Natural killer cell (primary cell): ENCODE results near the gene GNG4. TPM values are rescaled to one million over a fixed set of nuclear protein-coding genes. Genes with fewer than 3 reads are reported as not detected.

Source experiments
- ATAC-seq, 3 donors: fragments of 150-1000 bp in 2 of 3; fragments of 200-7000 bp in 1 of 3; cut with Tn5 transposase; 1 replicate in 1 of 3; 2 replicates in 2 of 3; pipeline ENCODE4 v1.10.0; 2021; ENCODE audit warnings: mild to moderate bottlenecking in 2 of 3, moderate library complexity in 2 of 3
- DNase-seq, 2 donors: peaks; one replicate each; pipeline versions ENCODE4 v3.0.0 to v3.0.0-alpha.2; 2013 to 2021; ENCODE audit warnings: mixed read lengths in 1 of 2
- H3K27ac ChIP-seq: one replicate; pipeline ENCODE4 v1.5.1; 2013; ENCODE audit warnings: mild to moderate bottlenecking, low read length
- H3K27me3 ChIP-seq: one replicate; pipeline ENCODE4 v1.6.1; 2013; ENCODE audit warnings: low read length; ENCODE audit not compliant: control insufficient read depth, insufficient read depth
- H3K36me3 ChIP-seq: one replicate; pipeline ENCODE4 v1.6.1; 2013; ENCODE audit warnings: low read length; ENCODE audit not compliant: control insufficient read depth, insufficient read depth
- H3K4me1 ChIP-seq: one replicate; pipeline ENCODE4 v1.6.1; 2013; ENCODE audit warnings: low read length; ENCODE audit not compliant: control insufficient read depth, insufficient read depth
- H3K4me3 ChIP-seq: one replicate; pipeline ENCODE4 v1.5.1; 2013; ENCODE audit warnings: low read length
- H3K9me3 ChIP-seq: one replicate; pipeline ENCODE4 v1.6.1; 2013; ENCODE audit warnings: low read length; ENCODE audit not compliant: control insufficient read depth, insufficient read depth
- H3K27ac Mint-ChIP-seq, 2 donors: one replicate each; pipeline ENCODE4 v1.8.0; 2022; ENCODE audit warnings: mild to moderate bottlenecking in 2 of 2, mixed read lengths in 2 of 2, moderate library complexity in 1 of 2
- H3K27me3 Mint-ChIP-seq, 2 donors: one replicate each; pipeline ENCODE4 v1.8.0; 2022; ENCODE audit warnings: low read depth in 2 of 2, mixed read lengths in 2 of 2
- H3K36me3 Mint-ChIP-seq: one replicate; pipeline ENCODE4 v1.8.0; 2022; ENCODE audit warnings: mixed read lengths
- H3K4me1 Mint-ChIP-seq, 2 donors: one replicate each; pipeline ENCODE4 v1.8.0; 2022; ENCODE audit warnings: mixed read lengths in 2 of 2
- H3K4me3 Mint-ChIP-seq: one replicate; pipeline ENCODE4 v1.8.0; 2022; ENCODE audit warnings: mild to moderate bottlenecking, moderate library complexity, mixed read lengths
- H3K9me3 Mint-ChIP-seq, 2 donors: one replicate each; pipeline ENCODE4 v1.8.0; 2022; ENCODE audit warnings: mixed read lengths in 2 of 2
- WGBS: methylation state at CpG from one replicate; pipeline ENCODE4 v1.1.7; 2013; ENCODE audit warnings: missing lambda C conversion rate; ENCODE audit not compliant: insufficient coverage; 5-methylcytosine and 5-hydroxymethylcytosine counted together
- intact Hi-C: fragments of 100-400 bp; cut with micrococcal nuclease; formaldehyde crosslinking; loops from one replicate; pipeline ENCODE4 v1.14.2; 2022
- total RNA-seq, 4 donors: library from RNA; stranded (reverse); fragments of 120-200 nt in 1 of 4; gene quantifications; one replicate each; pipeline versions ENCODE4 v1.2.3 to v1.2.4, GENCODE V29; 2013 to 2022
- TF ChIP-seq, protein P1 (sequence below): fragments of 200-600 bp; IDR thresholded peaks from one replicate; pipeline ENCODE4 v1.8.0; 2022; ENCODE audit warnings: antibody characterized with exemption

GNG4 gene
- total RNA-seq, 3 donors from 2014 or later (not counting 1 experiment from before 2014, with no cell fraction given): 0.07 to 0.12 TPM; not detected in 1

DNA sequence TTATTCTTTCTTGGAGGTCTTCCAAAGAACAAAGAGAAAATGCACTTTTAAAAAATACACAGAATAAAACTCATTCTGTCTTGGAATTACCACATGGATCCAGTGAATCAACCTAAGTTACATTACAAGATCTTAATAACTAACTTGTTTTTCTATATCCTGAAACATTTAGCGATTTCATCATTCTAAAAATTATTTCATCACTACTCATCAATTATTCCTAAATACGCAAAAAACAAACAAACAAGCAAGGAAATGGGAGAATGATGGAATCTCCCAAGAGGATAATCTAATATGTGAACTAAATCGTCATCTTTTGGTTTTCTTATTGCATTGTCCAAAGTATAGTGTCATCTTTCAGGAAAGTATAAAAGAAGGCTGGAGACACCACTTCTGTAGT lies 38.5 kb upstream of the GNG4 start:
- 92% methylated on average over 1 of the region's 3 CpGs for WGBS
- H3K4me1 ChIP-seq: no peaks in the 10 kb centered on the region
- Mint-ChIP-seq H3K27ac (peak overlapping the region in 1 of 2 donors; percentile 5), H3K4me3 (no peak overlapping the region), H3K9me3 (no peaks in the 10 kb centered on the region), H3K27me3 (no peaks in the 10 kb centered on the region), H3K4me1 (no peaks in the 10 kb centered on the region), H3K36me3 (peaks cover 15% of the 10 kb centered on the region)
- H3K27ac ChIP-seq: no peak overlapping the region
- TF ChIP-seq, protein P1, sequence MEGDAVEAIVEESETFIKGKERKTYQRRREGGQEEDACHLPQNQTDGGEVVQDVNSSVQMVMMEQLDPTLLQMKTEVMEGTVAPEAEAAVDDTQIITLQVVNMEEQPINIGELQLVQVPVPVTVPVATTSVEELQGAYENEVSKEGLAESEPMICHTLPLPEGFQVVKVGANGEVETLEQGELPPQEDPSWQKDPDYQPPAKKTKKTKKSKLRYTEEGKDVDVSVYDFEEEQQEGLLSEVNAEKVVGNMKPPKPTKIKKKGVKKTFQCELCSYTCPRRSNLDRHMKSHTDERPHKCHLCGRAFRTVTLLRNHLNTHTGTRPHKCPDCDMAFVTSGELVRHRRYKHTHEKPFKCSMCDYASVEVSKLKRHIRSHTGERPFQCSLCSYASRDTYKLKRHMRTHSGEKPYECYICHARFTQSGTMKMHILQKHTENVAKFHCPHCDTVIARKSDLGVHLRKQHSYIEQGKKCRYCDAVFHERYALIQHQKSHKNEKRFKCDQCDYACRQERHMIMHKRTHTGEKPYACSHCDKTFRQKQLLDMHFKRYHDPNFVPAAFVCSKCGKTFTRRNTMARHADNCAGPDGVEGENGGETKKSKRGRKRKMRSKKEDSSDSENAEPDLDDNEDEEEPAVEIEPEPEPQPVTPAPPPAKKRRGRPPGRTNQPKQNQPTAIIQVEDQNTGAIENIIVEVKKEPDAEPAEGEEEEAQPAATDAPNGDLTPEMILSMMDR: no peak
- H3K36me3 ChIP-seq: peaks cover 75% of the 10 kb centered on the region
- DNase-seq (no peak), ATAC-seq (no peak)
- no peaks in the 10 kb centered on the region for H3K27me3 ChIP-seq
- no peaks in the 10 kb centered on the region for H3K9me3 ChIP-seq
- intact Hi-C loops: no loop called here
- no peak overlapping the region for H3K4me3 ChIP-seq

DNA sequence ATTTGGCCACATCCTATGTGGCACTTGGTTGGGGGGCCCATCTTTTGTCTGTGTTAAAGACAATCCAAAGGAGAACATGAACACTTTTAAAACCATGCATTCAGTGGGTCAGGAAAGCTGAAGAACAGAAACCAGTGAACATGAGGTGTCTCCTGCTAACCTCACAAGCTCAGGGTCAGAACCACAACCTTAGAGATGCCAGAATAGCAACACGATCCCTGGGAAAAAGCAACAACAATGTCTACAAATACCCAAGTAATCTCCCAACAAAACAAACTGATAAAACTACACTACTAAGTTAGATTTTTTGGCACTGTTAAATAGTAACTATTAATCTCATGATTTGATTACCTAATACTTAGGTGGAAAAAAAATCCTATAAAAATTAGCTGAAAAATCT lies 34.1 kb upstream of the GNG4 start:
- ATAC-seq (no peak), DNase-seq (no peak)
- Histone ChIP-seq H3K27ac (no peak overlapping the region), H3K9me3 (no peaks in the 10 kb centered on the region), H3K4me1 (no peaks in the 10 kb centered on the region), H3K27me3 (no peaks in the 10 kb centered on the region), H3K36me3 (peaks cover 64% of the 10 kb centered on the region), H3K4me3 (no peak overlapping the region)
- Mint-ChIP-seq H3K4me3 (no peak overlapping the region), H3K36me3 (peaks cover 16% of the 10 kb centered on the region), H3K27ac (no peak overlapping the region), H3K4me1 (no peaks in the 10 kb centered on the region), H3K27me3 (no peaks in the 10 kb centered on the region), H3K9me3 (no peaks in the 10 kb centered on the region)
- intact Hi-C loops: no loop called here
- TF ChIP-seq, protein P1: no peak
- WGBS: 93% methylated on average over 1 of the region's 1 CpG

DNA sequence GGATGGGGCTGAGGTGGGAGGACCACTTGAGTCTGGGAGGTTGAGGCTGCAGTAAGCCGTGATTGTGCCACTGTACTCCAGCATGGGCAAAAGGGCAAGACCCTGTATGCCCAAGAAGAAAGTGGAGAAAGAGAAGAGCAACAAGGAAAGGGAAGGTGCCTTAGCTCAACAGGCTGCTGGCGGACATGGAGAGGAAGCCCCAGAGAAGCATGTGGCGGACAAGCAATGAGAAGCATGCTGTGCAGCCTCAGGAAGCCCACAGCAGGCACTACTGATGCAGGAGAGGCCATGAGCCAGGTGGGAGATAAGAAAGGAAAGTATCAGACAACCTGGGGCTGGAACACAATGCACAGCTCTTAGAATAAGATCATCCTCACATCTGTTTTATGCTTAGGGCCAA lies 32.6 kb upstream of the GNG4 start:
- Histone ChIP-seq H3K27ac (no peak overlapping the region), H3K36me3 (peaks cover 57% of the 10 kb centered on the region), H3K4me1 (no peaks in the 10 kb centered on the region), H3K27me3 (no peaks in the 10 kb centered on the region), H3K4me3 (no peak overlapping the region), H3K9me3 (no peaks in the 10 kb centered on the region)
- Mint-ChIP-seq H3K9me3 (no peaks in the 10 kb centered on the region), H3K27ac (no peak overlapping the region), H3K27me3 (no peaks in the 10 kb centered on the region), H3K4me1 (no peaks in the 10 kb centered on the region), H3K36me3 (peaks cover 16% of the 10 kb centered on the region), H3K4me3 (no peak overlapping the region)
- ATAC-seq: no peak
- DNase-seq: no peak
- intact Hi-C loops: no loop called here
- 100% methylated on average over 3 of the region's 3 CpGs for WGBS
- TF ChIP-seq, protein P1: no peak

DNA sequence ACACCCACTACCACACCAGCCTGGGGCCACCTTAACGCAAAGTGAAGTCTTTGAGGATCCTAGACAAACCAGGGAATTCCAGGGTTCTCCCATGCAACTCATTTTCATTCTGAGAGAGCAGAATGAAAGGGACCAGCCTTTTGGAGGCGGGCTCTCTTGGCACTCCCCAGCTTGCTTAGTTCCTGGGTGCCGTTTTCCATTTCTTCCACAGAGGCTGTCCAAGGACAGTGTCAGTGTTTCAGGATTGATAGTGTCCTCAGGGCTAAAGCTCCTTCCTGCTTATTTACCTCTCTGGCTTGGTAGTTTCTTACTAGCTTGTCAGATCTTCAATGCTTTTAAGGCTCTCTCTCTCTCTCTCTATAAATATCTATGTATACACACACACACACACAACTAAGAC lies 30.1 kb upstream of the GNG4 start:
- Histone ChIP-seq H3K4me1 (no peaks in the 10 kb centered on the region), H3K36me3 (peaks cover 64% of the 10 kb centered on the region), H3K9me3 (peaks cover 6% of the 10 kb centered on the region), H3K27me3 (no peaks in the 10 kb centered on the region), H3K27ac (no peak overlapping the region), H3K4me3 (no peak overlapping the region)
- ATAC-seq (no peak), DNase-seq (no peak)
- no peak overlapping the region for H3K27ac Mint-ChIP-seq
- H3K27me3 Mint-ChIP-seq: no peaks in the 10 kb centered on the region
- H3K36me3 Mint-ChIP-seq: peaks cover 30% of the 10 kb centered on the region
- no peaks in the 10 kb centered on the region for H3K4me1 Mint-ChIP-seq
- 98% methylated on average over 3 of the region's 3 CpGs for WGBS
- H3K9me3 Mint-ChIP-seq: peaks cover 0 to 2% of the 10 kb centered on the region in 2 donors
- intact Hi-C loops: no loop called here
- TF ChIP-seq, protein P1: no peak
- H3K4me3 Mint-ChIP-seq: no peak overlapping the region
